Brain microvascular endothelial cell (primary cell): Measurements from ENCODE around the gene EXOSC7.
A peak's percentile ranks its signal among the peaks of the same experiment; 100 is the strongest.

Experiments used
- DNase-seq: peaks from one replicate; pipeline ENCODE4 v3.0.0-alpha.2; 2020
- H3K27ac ChIP-seq: fragments of 250-450 bp; sonication (Bioruptor Pico); 2 replicates; pipeline ENCODE4 v1.5.1; 2020; ENCODE audit warnings: mild to moderate bottlenecking, moderate library complexity
- H3K27me3 ChIP-seq: fragments of 250-450 bp; sonication (Bioruptor Pico); replicated peaks from 2 replicates; pipeline ENCODE4 v1.5.1; 2020; ENCODE audit warnings: mild to moderate bottlenecking
- H3K36me3 ChIP-seq: fragments of 250-450 bp; sonication (Bioruptor Pico); replicated peaks from 2 replicates; pipeline ENCODE4 v1.5.1; 2020; ENCODE audit warnings: mild to moderate bottlenecking
- H3K4me3 ChIP-seq: 2 replicates; pipeline ENCODE4 v1.5.1; 2011; ENCODE audit warnings: low read depth, mild to moderate bottlenecking, control low read depth, low read length, moderate library complexity
- CTCF ChIP-seq: IDR thresholded peaks from 2 replicates; pipeline ENCODE4 v1.5.1; 2011; ENCODE audit warnings: low read depth, mild to moderate bottlenecking, moderate library complexity, low read length, control low read depth, inconsistent platforms; ENCODE audit errors: missing control alignments
- in situ Hi-C: cut with HindIII; loops from 2 replicates; pipeline ENCODE4 v1.10.0; 2017; ENCODE audit warnings: low sequenced_read_pairs, low pct_ligation_motif_present

The EXOSC7 gene

GRCh38 chr3:45027441-45027840 is 51.4 kb downstream of the EXOSC7 start:
- Histone ChIP-seq H3K36me3 (no peaks in the 10 kb centered on the region), H3K27ac (no peak overlapping the region), H3K4me3 (no peak overlapping the region), H3K27me3 (no peaks in the 10 kb centered on the region)
- TF ChIP-seq CTCF = no peak
- DNase-seq = no peak
- in situ Hi-C loops = loop anchor here (25.0 kb wide), 1 partner anchor 485 kb away; no protein-coding TSS in a partner anchor

- TF ChIP-seq CTCF = no peak
- no peaks in the 10 kb centered on the region for H3K27me3 ChIP-seq
- H3K36me3 ChIP-seq = no peaks in the 10 kb centered on the region
- DNase-seq = no peak
- no peak overlapping the region for H3K27ac ChIP-seq
- in situ Hi-C loops = loop anchor here (25.0 kb wide), 1 partner anchor 483 kb away; no protein-coding TSS in a partner anchor
- H3K4me3 ChIP-seq = no peak overlapping the region
These were observed 53.2 kb downstream of the EXOSC7 start for GRCh38 chr3:45029216-45029615.

- Histone ChIP-seq H3K27me3 (no peaks in the 10 kb centered on the region), H3K36me3 (no peaks in the 10 kb centered on the region), H3K4me3 (no peak overlapping the region), H3K27ac (no peak overlapping the region)
- TF ChIP-seq CTCF = no peak
- in situ Hi-C loops = loop anchor here (25.0 kb wide), 1 partner anchor 483 kb away; no protein-coding TSS in a partner anchor
- DNase-seq = peak; percentile 64
These were observed 53.6 kb downstream of the EXOSC7 start for GRCh38 chr3:45029661-45030060.

- in situ Hi-C loops = loop anchor here (25.0 kb wide), 1 partner anchor 481 kb away; no protein-coding TSS in a partner anchor
- DNase-seq = no peak
- no peak for TF ChIP-seq CTCF
- H3K36me3 ChIP-seq = no peaks in the 10 kb centered on the region
- H3K27me3 ChIP-seq = no peaks in the 10 kb centered on the region
- H3K4me3 ChIP-seq = no peak overlapping the region
- H3K27ac ChIP-seq = no peak overlapping the region
These were observed 55.5 kb downstream of the EXOSC7 start for GRCh38 chr3:45031531-45031930.

GRCh38 chr3:45032113-45032512 is 56.1 kb downstream of the EXOSC7 start:
- in situ Hi-C loops = loop anchor here (25.0 kb wide), 1 partner anchor 480 kb away; no protein-coding TSS in a partner anchor
- TF ChIP-seq CTCF = no peak
- no peak overlapping the region for H3K27ac ChIP-seq
- no peaks in the 10 kb centered on the region for H3K36me3 ChIP-seq
- no peak for DNase-seq
- H3K27me3 ChIP-seq = no peaks in the 10 kb centered on the region
- H3K4me3 ChIP-seq = no peak overlapping the region

GRCh38 chr3:45033791-45034190 is 57.7 kb downstream of the EXOSC7 start:
- no peak for TF ChIP-seq CTCF
- in situ Hi-C loops = loop anchor here (25.0 kb wide), 1 partner anchor 479 kb away; no protein-coding TSS in a partner anchor
- no peak for DNase-seq
- no peaks in the 10 kb centered on the region for H3K36me3 ChIP-seq
- H3K27me3 ChIP-seq = no peaks in the 10 kb centered on the region
- no peak overlapping the region for H3K27ac ChIP-seq
- H3K4me3 ChIP-seq = no peak overlapping the region
